ENCODE results near the gene CRHR1. TPM values are rescaled to one million over a fixed set of nuclear protein-coding genes. Genes with fewer than 3 reads are reported as not detected.

CRHR1 gene
- total and polyA plus RNA-seq, 10 donors: 0.22 TPM; not detected in 9

- intact Hi-C loops (cut with DNase I; ENCODE audit: low total_unique reads): no loop called here
- TF ChIP-seq POLR2AphosphoS5 (IDR thresholded peaks at IDR 0.05): no peak
- TF ChIP-seq, protein P1, sequence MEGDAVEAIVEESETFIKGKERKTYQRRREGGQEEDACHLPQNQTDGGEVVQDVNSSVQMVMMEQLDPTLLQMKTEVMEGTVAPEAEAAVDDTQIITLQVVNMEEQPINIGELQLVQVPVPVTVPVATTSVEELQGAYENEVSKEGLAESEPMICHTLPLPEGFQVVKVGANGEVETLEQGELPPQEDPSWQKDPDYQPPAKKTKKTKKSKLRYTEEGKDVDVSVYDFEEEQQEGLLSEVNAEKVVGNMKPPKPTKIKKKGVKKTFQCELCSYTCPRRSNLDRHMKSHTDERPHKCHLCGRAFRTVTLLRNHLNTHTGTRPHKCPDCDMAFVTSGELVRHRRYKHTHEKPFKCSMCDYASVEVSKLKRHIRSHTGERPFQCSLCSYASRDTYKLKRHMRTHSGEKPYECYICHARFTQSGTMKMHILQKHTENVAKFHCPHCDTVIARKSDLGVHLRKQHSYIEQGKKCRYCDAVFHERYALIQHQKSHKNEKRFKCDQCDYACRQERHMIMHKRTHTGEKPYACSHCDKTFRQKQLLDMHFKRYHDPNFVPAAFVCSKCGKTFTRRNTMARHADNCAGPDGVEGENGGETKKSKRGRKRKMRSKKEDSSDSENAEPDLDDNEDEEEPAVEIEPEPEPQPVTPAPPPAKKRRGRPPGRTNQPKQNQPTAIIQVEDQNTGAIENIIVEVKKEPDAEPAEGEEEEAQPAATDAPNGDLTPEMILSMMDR (IDR thresholded peaks at IDR 0.05 in 8 of 11, conservative IDR thresholded peaks at IDR 0.05 in 3 of 11): no peak
- no peak for TF ChIP-seq POLR2A (IDR thresholded peaks at IDR 0.05)
- Histone ChIP-seq H3K4me3 (no peak overlapping the region), H3K9me3 (no peaks in the 10 kb centered on the region), H3K27ac (no peak overlapping the region), H3K27me3 (replicated peaks in 1 of 7) (peaks cover 0 to 54% (median 0%) of the 10 kb centered on the region in 7 donors), H3K36me3 (no peaks in the 10 kb centered on the region), H3K4me1 (peaks cover 0 to 8% (median 2%) of the 10 kb centered on the region in 6 donors)
- 69 to 93% (median 86%) methylated on average over 3 to 4 of the region's 4 CpGs for WGBS, 5 donors
- peak; percentile 25 for DNase-seq
Measured at GRCh38 chr17:45850011-45850410, 65.9 kb downstream of the CRHR1 start.

- TF ChIP-seq, protein P1 (IDR thresholded peaks at IDR 0.05 in 8 of 11, conservative IDR thresholded peaks at IDR 0.05 in 3 of 11): no peak
- TF ChIP-seq POLR2A (IDR thresholded peaks at IDR 0.05): no peak
- no peak for TF ChIP-seq POLR2AphosphoS5 (IDR thresholded peaks at IDR 0.05)
- 82 to 88% (median 86%) methylated on average over 4 to 5 of the region's 5 CpGs for WGBS, 5 donors
- peaks cover 0 to 8% (median 2%) of the 10 kb centered on the region in 6 donors for H3K4me1 ChIP-seq
Measured at GRCh38 chr17:45850468-45850867, 66.3 kb downstream of the CRHR1 start.

GRCh38 chr17:45851022-45851421, 66.9 kb downstream of the CRHR1 start:
- Histone ChIP-seq H3K27me3 (replicated peaks in 1 of 7) (peaks cover 0 to 59% (median 0%) of the 10 kb centered on the region in 7 donors), H3K36me3 (no peaks in the 10 kb centered on the region), H3K27ac (no peak overlapping the region), H3K4me3 (no peak overlapping the region), H3K4me1 (peaks cover 0 to 8% (median 2%) of the 10 kb centered on the region in 6 donors), H3K9me3 (no peaks in the 10 kb centered on the region)
- DNase-seq: no peak
- WGBS, 5 donors: 74 to 88% (median 85%) methylated on average over 6 of the region's 6 CpGs
- intact Hi-C loops (cut with DNase I; ENCODE audit: low total_unique reads): no loop called here
- TF ChIP-seq POLR2A (IDR thresholded peaks at IDR 0.05): no peak
- no peak for TF ChIP-seq POLR2AphosphoS5 (IDR thresholded peaks at IDR 0.05)
- TF ChIP-seq, protein P1 (IDR thresholded peaks at IDR 0.05 in 8 of 11, conservative IDR thresholded peaks at IDR 0.05 in 3 of 11): no peak

More at GRCh38 chr17:45850468-45850867, 66.3 kb downstream of the CRHR1 start:
- Histone ChIP-seq H3K9me3 (no peaks in the 10 kb centered on the region), H3K36me3 (no peaks in the 10 kb centered on the region), H3K27ac (no peak overlapping the region), H3K27me3 (replicated peaks in 1 of 7) (peaks cover 0 to 58% (median 0%) of the 10 kb centered on the region in 7 donors), H3K4me3 (no peak overlapping the region)
- DNase-seq: no peak
- intact Hi-C loops (cut with DNase I; ENCODE audit: low total_unique reads): no loop called here

GRCh38 chr17:45851464-45851863, 67.3 kb downstream of the CRHR1 start:
- WGBS, 5 donors: 29 to 61% (median 41%) methylated on average over 3 to 8 of the region's 8 CpGs
- Histone ChIP-seq H3K36me3 (no peaks in the 10 kb centered on the region), H3K27ac (no peak overlapping the region), H3K27me3 (replicated peaks in 1 of 7) (peaks cover 0 to 57% (median 0%) of the 10 kb centered on the region in 7 donors), H3K9me3 (no peaks in the 10 kb centered on the region), H3K4me3 (no peak overlapping the region), H3K4me1 (peaks cover 0 to 8% (median 2%) of the 10 kb centered on the region in 6 donors)
- intact Hi-C loops (cut with DNase I; ENCODE audit: low total_unique reads): no loop called here
- no peak for DNase-seq
- TF ChIP-seq, protein P1 (IDR thresholded peaks at IDR 0.05 in 8 of 11, conservative IDR thresholded peaks at IDR 0.05 in 3 of 11): no peak
- TF ChIP-seq POLR2A (IDR thresholded peaks at IDR 0.05): no peak
- no peak for TF ChIP-seq POLR2AphosphoS5 (IDR thresholded peaks at IDR 0.05)

Data from spleen (tissue), 11 donors.